GM23338 (cell line): Measurements from ENCODE around the gene DTNBP1. TPM values are rescaled to one million over a fixed set of nuclear protein-coding genes. Genes with fewer than 3 reads are reported as not detected.

Experiments used
- ATAC-seq: fragments of 200-7000 bp; cut with Tn5 transposase; 3 replicates; pipeline ENCODE4 v1.9.1; 2020
- DNase-seq: peaks from one replicate; pipeline ENCODE4 v3.0.0-alpha.2; 2015; ENCODE audit warnings: low spot score
- H2AFZ ChIP-seq: fragments of 200-600 bp; sonication (generic); 2 replicates; pipeline ENCODE4 v1.8.0; 2016; ENCODE audit warnings: antibody characterized with exemption, mild to moderate bottlenecking, moderate library complexity
- H3F3A ChIP-seq: fragments of 200-600 bp; sonication (generic); replicated peaks from 2 replicates; pipeline ENCODE4 v1.8.0; 2017; ENCODE audit warnings: antibody characterized with exemption, mixed run types, low read depth
- H3K27ac ChIP-seq: fragments of 200-600 bp; sonication (generic); 2 replicates; pipeline ENCODE4 v1.6.1; 2016; ENCODE audit warnings: low read depth
- H3K27me3 ChIP-seq: fragments of 200-600 bp; sonication (generic); 2 replicates; pipeline ENCODE4 v1.8.0; 2016; ENCODE audit warnings: mild to moderate bottlenecking, mixed run types, moderate library complexity; ENCODE audit not compliant: insufficient read depth
- H3K36me3 ChIP-seq: fragments of 200-600 bp; sonication (generic); 2 replicates; pipeline ENCODE4 v1.8.0; 2016; ENCODE audit warnings: mild to moderate bottlenecking; ENCODE audit not compliant: insufficient read depth
- H3K4me1 ChIP-seq: fragments of 200-600 bp; sonication (generic); 2 replicates; pipeline ENCODE4 v1.8.0; 2016; ENCODE audit warnings: mild to moderate bottlenecking, moderate library complexity; ENCODE audit not compliant: insufficient read depth
- H3K4me2 ChIP-seq: fragments of 200-600 bp; sonication (generic); 2 replicates; pipeline ENCODE4 v1.7.1; 2017; ENCODE audit warnings: mixed run types
- H3K4me3 ChIP-seq: fragments of 200-600 bp; sonication (generic); 2 replicates; pipeline ENCODE4 v1.6.1; 2016; ENCODE audit warnings: mixed run types
- H3K79me2 ChIP-seq: fragments of 200-600 bp; sonication (generic); replicated peaks from 2 replicates; pipeline ENCODE4 v1.8.0; 2017; ENCODE audit warnings: mild to moderate bottlenecking; ENCODE audit not compliant: insufficient read depth
- H3K9me2 ChIP-seq: fragments of 200-600 bp; sonication (generic); 2 replicates; pipeline ENCODE4 v1.8.0; 2017; ENCODE audit not compliant: insufficient read depth
- H4K20me1 ChIP-seq: fragments of 200-600 bp; sonication (generic); replicated peaks from 2 replicates; pipeline ENCODE4 v1.8.0; 2017; ENCODE audit warnings: mild to moderate bottlenecking; ENCODE audit not compliant: insufficient read depth
- H3K27ac Mint-ChIP-seq: 2 replicates; pipeline ENCODE4 v1.8.0; 2020; ENCODE audit warnings: inconsistent platforms, mild to moderate bottlenecking, moderate library complexity, mixed read lengths
- H3K27me3 Mint-ChIP-seq: 3 replicates; pipeline ENCODE4 v1.8.0; 2022; ENCODE audit warnings: low read depth, mild to moderate bottlenecking, moderate library complexity, mixed read lengths, inconsistent platforms; ENCODE audit not compliant: insufficient read depth, poor library complexity
- H3K36me3 Mint-ChIP-seq: 3 replicates; pipeline ENCODE4 v1.8.0; 2021; ENCODE audit warnings: low read depth, mild to moderate bottlenecking, inconsistent platforms, moderate library complexity, mixed read lengths
- H3K4me1 Mint-ChIP-seq: 3 replicates; pipeline ENCODE4 v1.8.0; 2020; ENCODE audit warnings: mild to moderate bottlenecking, inconsistent platforms, mixed read lengths
- H3K4me3 Mint-ChIP-seq: 3 replicates; pipeline ENCODE4 v1.8.0; 2021; ENCODE audit warnings: moderate library complexity, mild to moderate bottlenecking, inconsistent platforms, mixed read lengths
- H3K9me3 Mint-ChIP-seq: 3 replicates; pipeline ENCODE4 v1.8.0; 2020; ENCODE audit warnings: moderate library complexity, mild to moderate bottlenecking, inconsistent platforms, mixed read lengths
- CREB1 ChIP-seq: fragments of 250-450 bp; sonication (Bioruptor Pico); IDR thresholded peaks from 2 replicates; pipeline ENCODE4 v1.5.0; 2020; ENCODE audit warnings: low read depth, mild to moderate bottlenecking, moderate library complexity
- CTCF ChIP-seq, 2 experiments: fragments of 200-600 bp in 1 of 2; sonication (generic) in 1 of 2; conservative IDR thresholded peaks; 2 replicates each; pipeline versions ENCODE4 v1.5.1 to v1.6.1; 2016 to 2017; ENCODE audit warnings: antibody characterized with exemption in 2 of 2, low read depth in 2 of 2, mild to moderate bottlenecking in 2 of 2, moderate library complexity in 1 of 2
- ETS1 ChIP-seq: IDR thresholded peaks from 2 replicates; pipeline ENCODE4 v1.6.1; 2016; ENCODE audit warnings: antibody characterized with exemption
- EZH2 ChIP-seq: fragments of 200-600 bp; sonication (generic); IDR thresholded peaks from one replicate; pipeline ENCODE4 v1.8.0; 2017; ENCODE audit warnings: antibody characterized with exemption, mild to moderate bottlenecking, low read depth; ENCODE audit not compliant: unreplicated experiment
- EZH2phosphoT487 ChIP-seq: fragments of 200-600 bp; sonication (generic); IDR thresholded peaks from one replicate; pipeline ENCODE4 v1.8.1; 2018; ENCODE audit warnings: antibody characterized with exemption; ENCODE audit not compliant: unreplicated experiment
- JUNB ChIP-seq: IDR thresholded peaks from one replicate; pipeline ENCODE4 v1.6.1; 2016; ENCODE audit warnings: antibody characterized with exemption; ENCODE audit not compliant: unreplicated experiment
- NANOG ChIP-seq: IDR thresholded peaks from 2 replicates; pipeline ENCODE4 v1.6.1; 2016; ENCODE audit warnings: antibody characterized with exemption, borderline replicate concordance
- POLR2AphosphoS5 ChIP-seq: IDR thresholded peaks from 2 replicates; pipeline ENCODE4 v1.6.1; 2016; ENCODE audit warnings: antibody characterized with exemption, low read depth
- STAT1 ChIP-seq: IDR thresholded peaks from one replicate; pipeline ENCODE4 v1.6.1; 2016; ENCODE audit warnings: antibody characterized with exemption; ENCODE audit not compliant: unreplicated experiment
- ZNF114 ChIP-seq: fragments of 250-450 bp; sonication (Bioruptor Pico); IDR thresholded peaks from 2 replicates; pipeline ENCODE4 v1.5.0; 2020; ENCODE audit warnings: mild to moderate bottlenecking, moderate library complexity
- ZNF331 ChIP-seq: fragments of 250-450 bp; sonication (Bioruptor Pico); IDR thresholded peaks from 2 replicates; pipeline ENCODE4 v1.5.0; 2020; ENCODE audit warnings: low read depth, mild to moderate bottlenecking, moderate library complexity
- polyA plus RNA-seq: library from polyadenylated mRNA; unstranded; fragments of >200 nt; fragmentation: Nextera tagmentation; extraction: Ambion mirVana; gene quantifications from 2 replicates; pipeline ENCODE4 v1.2.1, GENCODE V29; 2016
- total RNA-seq: library from RNA; depleted of rRNA; stranded (reverse); fragments of >200 nt; shearing (Covaris generic); gene quantifications from 2 replicates; pipeline ENCODE4 v1.2.3, GENCODE V29; 2014
- TF ChIP-seq, protein P1 (sequence below): fragments of 250-450 bp; sonication (Bioruptor Pico); IDR thresholded peaks from 2 replicates; pipeline ENCODE4 v1.5.0; 2020; ENCODE audit warnings: mild to moderate bottlenecking, moderate library complexity

The DTNBP1 gene
- total and polyA plus RNA-seq, 2 experiments from 2014 or later, result 12.1 to 20.1 TPM

DNA sequence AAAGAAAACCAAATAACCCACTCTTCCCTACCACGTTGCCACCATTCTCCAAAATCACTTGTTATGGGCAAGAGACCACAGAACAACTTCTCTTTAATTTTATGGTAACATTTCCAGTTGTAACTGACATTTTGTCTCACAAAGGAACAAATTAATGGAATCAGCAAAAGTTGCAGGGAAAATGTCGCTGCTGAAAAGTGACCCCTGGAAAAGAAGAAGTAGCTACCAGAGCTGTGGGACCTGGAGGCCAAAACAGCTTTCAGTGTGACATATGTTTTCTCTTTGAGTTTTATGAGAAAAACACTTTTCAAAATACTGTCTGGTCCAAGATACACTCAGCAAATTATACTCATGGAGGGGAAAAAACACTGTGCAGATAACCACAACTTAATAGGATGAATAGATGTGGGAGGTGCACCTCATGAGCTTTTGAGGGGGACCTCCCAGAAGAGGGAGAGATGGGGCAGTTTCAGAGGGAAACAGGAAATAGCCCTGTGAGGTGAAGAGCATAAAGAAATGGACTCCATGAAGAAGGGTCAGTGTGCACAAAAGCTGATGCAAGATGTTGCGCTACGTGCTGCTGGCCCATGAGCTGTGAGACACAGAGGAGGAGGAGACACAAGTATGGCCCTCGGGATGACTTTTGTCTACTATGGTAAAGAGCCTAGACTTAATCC lies 87.3 kb downstream of the DTNBP1 start:
- Histone ChIP-seq H3K9me2 (no peaks in the 10 kb centered on the region), H3K4me3 (no peak overlapping the region), H3K27ac (no peak overlapping the region), H3F3A (no peaks in the 10 kb centered on the region), H3K4me1 (peaks cover 16% of the 10 kb centered on the region), H4K20me1 (no peaks in the 10 kb centered on the region), H3K79me2 (no peaks in the 10 kb centered on the region), H3K36me3 (no peaks in the 10 kb centered on the region), H2AFZ (no peak overlapping the region), H3K27me3 (no peaks in the 10 kb centered on the region), H3K4me2 (no peak overlapping the region)
- Mint-ChIP-seq H3K9me3 (no peaks in the 10 kb centered on the region), H3K27ac (no peak overlapping the region), H3K4me1 (peaks cover 30% of the 10 kb centered on the region), H3K36me3 (peaks cover 6% of the 10 kb centered on the region; the same call in 2 of the 3 replicates), H3K27me3 (peaks cover 6% of the 10 kb centered on the region), H3K4me3 (no peak overlapping the region; the same call in 2 of the 3 replicates)
- TF ChIP-seq EZH2phosphoT487, result no peak
- TF ChIP-seq ZNF331, result no peak
- no peak for TF ChIP-seq NANOG
- TF ChIP-seq POLR2AphosphoS5, result no peak
- no peak for TF ChIP-seq ETS1
- DNase-seq (no peak), ATAC-seq (no peak)

GRCh38 chr6:15574486-15574885 lies 88.3 kb downstream of the DTNBP1 start:
- no peak for ATAC-seq
- no peak overlapping the region for H3K27ac Mint-ChIP-seq
- H2AFZ ChIP-seq, result no peak overlapping the region

More at GRCh38 chr6:15574486-15574885, 88.3 kb downstream of the DTNBP1 start:
- DNase-seq, result no peak
- Histone ChIP-seq H3F3A (no peaks in the 10 kb centered on the region), H3K4me1 (peaks cover 26% of the 10 kb centered on the region), H3K36me3 (no peaks in the 10 kb centered on the region), H4K20me1 (no peaks in the 10 kb centered on the region), H3K27ac (no peak overlapping the region), H3K79me2 (no peaks in the 10 kb centered on the region), H3K9me2 (no peaks in the 10 kb centered on the region), H3K27me3 (no peaks in the 10 kb centered on the region), H3K4me3 (no peak overlapping the region), H3K4me2 (no peak overlapping the region)
- peaks cover 6% of the 10 kb centered on the region; the same call in 2 of the 3 replicates for H3K36me3 Mint-ChIP-seq
- H3K4me1 Mint-ChIP-seq, result peaks cover 38% of the 10 kb centered on the region
- TF ChIP-seq, protein P1, sequence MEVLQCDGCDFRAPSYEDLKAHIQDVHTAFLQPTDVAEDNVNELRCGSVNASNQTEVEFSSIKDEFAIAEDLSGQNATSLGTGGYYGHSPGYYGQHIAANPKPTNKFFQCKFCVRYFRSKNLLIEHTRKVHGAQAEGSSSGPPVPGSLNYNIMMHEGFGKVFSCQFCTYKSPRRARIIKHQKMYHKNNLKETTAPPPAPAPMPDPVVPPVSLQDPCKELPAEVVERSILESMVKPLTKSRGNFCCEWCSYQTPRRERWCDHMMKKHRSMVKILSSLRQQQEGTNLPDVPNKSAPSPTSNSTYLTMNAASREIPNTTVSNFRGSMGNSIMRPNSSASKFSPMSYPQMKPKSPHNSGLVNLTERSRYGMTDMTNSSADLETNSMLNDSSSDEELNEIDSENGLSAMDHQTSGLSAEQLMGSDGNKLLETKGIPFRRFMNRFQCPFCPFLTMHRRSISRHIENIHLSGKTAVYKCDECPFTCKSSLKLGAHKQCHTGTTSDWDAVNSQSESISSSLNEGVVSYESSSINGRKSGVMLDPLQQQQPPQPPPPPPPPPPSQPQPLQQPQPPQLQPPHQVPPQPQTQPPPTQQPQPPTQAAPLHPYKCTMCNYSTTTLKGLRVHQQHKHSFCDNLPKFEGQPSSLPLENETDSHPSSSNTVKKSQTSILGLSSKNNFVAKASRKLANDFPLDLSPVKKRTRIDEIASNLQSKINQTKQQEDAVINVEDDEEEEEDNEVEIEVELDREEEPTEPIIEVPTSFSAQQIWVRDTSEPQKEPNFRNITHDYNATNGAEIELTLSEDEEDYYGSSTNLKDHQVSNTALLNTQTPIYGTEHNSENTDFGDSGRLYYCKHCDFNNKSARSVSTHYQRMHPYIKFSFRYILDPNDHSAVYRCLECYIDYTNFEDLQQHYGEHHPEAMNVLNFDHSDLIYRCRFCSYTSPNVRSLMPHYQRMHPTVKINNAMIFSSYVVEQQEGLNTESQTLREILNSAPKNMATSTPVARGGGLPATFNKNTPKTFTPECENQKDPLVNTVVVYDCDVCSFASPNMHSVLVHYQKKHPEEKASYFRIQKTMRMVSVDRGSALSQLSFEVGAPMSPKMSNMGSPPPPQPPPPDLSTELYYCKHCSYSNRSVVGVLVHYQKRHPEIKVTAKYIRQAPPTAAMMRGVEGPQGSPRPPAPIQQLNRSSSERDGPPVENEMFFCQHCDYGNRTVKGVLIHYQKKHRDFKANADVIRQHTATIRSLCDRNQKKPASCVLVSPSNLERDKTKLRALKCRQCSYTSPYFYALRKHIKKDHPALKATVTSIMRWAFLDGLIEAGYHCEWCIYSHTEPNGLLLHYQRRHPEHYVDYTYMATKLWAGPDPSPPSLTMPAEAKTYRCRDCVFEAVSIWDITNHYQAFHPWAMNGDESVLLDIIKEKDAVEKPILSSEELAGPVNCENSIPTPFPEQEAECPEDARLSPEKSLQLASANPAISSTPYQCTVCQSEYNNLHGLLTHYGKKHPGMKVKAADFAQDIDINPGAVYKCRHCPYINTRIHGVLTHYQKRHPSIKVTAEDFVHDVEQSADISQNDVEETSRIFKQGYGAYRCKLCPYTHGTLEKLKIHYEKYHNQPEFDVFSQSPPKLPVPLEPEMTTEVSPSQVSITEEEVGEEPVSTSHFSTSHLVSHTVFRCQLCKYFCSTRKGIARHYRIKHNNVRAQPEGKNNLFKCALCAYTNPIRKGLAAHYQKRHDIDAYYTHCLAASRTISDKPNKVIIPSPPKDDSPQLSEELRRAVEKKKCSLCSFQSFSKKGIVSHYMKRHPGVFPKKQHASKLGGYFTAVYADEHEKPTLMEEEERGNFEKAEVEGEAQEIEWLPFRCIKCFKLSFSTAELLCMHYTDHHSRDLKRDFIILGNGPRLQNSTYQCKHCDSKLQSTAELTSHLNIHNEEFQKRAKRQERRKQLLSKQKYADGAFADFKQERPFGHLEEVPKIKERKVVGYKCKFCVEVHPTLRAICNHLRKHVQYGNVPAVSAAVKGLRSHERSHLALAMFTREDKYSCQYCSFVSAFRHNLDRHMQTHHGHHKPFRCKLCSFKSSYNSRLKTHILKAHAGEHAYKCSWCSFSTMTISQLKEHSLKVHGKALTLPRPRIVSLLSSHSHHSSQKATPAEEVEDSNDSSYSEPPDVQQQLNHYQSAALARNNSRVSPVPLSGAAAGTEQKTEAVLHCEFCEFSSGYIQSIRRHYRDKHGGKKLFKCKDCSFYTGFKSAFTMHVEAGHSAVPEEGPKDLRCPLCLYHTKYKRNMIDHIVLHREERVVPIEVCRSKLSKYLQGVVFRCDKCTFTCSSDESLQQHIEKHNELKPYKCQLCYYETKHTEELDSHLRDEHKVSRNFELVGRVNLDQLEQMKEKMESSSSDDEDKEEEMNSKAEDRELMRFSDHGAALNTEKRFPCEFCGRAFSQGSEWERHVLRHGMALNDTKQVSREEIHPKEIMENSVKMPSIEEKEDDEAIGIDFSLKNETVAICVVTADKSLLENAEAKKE (CRISPR knock-in tag), result no peak
- TF ChIP-seq NANOG (no peak), STAT1 (no peak), JUNB (no peak), CTCF (conservative IDR thresholded peaks at IDR 0.05; ENCODE audit: low read depth in 2 of 2) (no peak), ZNF114 (no peak), CREB1 (CRISPR knock-in tag) (no peak), POLR2AphosphoS5 (no peak), ZNF331 (no peak), EZH2 (no peak)
- no peaks in the 10 kb centered on the region for H3K9me3 Mint-ChIP-seq
- H3K27me3 Mint-ChIP-seq, result peaks cover 6% of the 10 kb centered on the region
- no peak overlapping the region for H3K4me3 Mint-ChIP-seq
